Ascending aorta (tissue), 2 donors: ENCODE data around the gene SLC49A3. TPM values are rescaled to one million over a fixed set of nuclear protein-coding genes. Genes with fewer than 3 reads are reported as not detected.
"Not testable (repeated sequence)": the region's sequence is repeated elsewhere in the genome, so short reads cannot be mapped to it uniquely, and the experiment has no call there.

Source experiments
- DNase-seq, 2 donors: peaks; one replicate each; pipeline ENCODE4 v3.0.0-alpha.2; 2019; ENCODE audit warnings: low spot score in 2 of 2
- H3K27ac ChIP-seq, 2 donors: fragments of 200-600 bp; sonication (generic); one replicate each; pipeline ENCODE4 v1.5.1; 2016 to 2017; ENCODE audit warnings: mild to moderate bottlenecking in 1 of 2
- H3K27me3 ChIP-seq: fragments of 200-600 bp; sonication (generic); one replicate; pipeline ENCODE4 v1.5.1; 2017
- H3K36me3 ChIP-seq, 2 donors: fragments of 200-600 bp; sonication (generic); one replicate each; pipeline ENCODE4 v1.5.1; 2016
- H3K4me1 ChIP-seq, 2 donors: fragments of 200-600 bp; sonication (generic); one replicate each; pipeline ENCODE4 v1.5.1; 2016 to 2017; ENCODE audit warnings: mild to moderate bottlenecking in 1 of 2
- H3K4me3 ChIP-seq, 2 donors: fragments of 200-600 bp; sonication (generic); one replicate each; pipeline ENCODE4 v1.5.1; 2016 to 2017; ENCODE audit warnings: mild to moderate bottlenecking in 1 of 2
- H3K9me3 ChIP-seq, 2 donors: fragments of 200-600 bp; sonication (generic); one replicate each; pipeline ENCODE4 v1.5.1; 2016
- intact Hi-C: fragments of 100-400 bp; cut with DNase I; formaldehyde crosslinking; loops from one replicate; pipeline ENCODE4 v1.15.1; 2023
- total RNA-seq: library from RNA; depleted of rRNA; stranded (reverse); fragments of >200 nt; gene quantifications from one replicate; pipeline ENCODE4 v1.1.0, GENCODE V29; 2016
- TF ChIP-seq, protein P1 (sequence below), 3 experiments: fragments of 200-600 bp in 2 of 3; fragments of 450-650 bp in 1 of 3; sonication (generic) in 2 of 3; IDR thresholded peaks; one replicate each; pipeline ENCODE4 v1.5.1; 2016 to 2019; ENCODE audit warnings: antibody characterized with exemption in 3 of 3, mild to moderate bottlenecking in 1 of 3, moderate library complexity in 1 of 3

SLC49A3 gene
- total RNA-seq, 1 donor from 2014 or later = 17.7 TPM

DNA sequence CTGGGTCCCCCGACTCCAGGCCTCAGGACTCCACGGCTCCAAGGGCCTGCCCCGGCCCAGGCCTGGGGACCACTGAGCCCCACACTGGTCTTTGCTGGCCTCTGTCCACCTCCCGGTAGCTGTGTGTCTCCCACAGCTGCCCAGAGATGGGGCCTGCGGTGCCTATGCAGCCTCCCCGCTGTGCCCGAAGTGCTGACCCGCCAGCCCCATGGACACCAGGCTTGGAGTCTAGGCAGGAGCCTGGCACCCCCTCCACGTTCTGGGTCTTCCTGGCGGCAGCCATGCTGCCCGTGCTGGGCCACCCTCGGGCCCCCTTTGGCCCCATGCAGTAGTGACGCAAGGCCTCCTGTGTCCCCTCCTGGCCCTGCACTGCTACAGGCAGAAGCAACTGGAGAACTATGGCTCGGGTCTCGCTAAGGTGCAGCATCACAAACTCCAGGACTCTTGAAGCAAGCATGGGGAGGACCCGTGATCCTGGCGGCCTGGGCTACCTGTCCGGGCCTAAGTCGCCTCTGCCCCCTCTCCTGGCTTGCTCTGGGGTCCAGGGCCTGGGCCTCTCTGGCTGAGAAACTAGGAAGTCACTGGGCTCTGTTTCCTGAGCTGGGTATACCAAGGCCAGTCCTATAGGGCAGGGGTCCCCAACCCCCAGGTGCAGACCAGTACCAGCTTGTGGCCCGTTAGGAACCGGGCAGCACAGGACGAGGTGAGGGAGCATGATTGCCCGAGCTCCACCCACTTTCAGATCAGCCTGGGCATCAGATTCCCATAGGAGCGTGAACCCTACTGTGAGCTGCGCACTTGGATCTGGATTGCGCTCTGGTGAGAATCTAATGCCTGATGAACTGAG lies 13.7 kb downstream of the SLC49A3 start:
- Histone ChIP-seq H3K36me3 (peaks cover 18 to 20% of the 10 kb centered on the region in 2 donors), H3K4me1 (peaks cover 9 to 15% of the 10 kb centered on the region in 2 donors), H3K9me3 (no peaks in the 10 kb centered on the region), H3K27ac (peak overlapping the region; percentile 92), H3K27me3 (peaks cover under 1% of the 10 kb centered on the region), H3K4me3 (peak overlapping the region; percentile 68 to 92)
- intact Hi-C loops = loop anchor here (2.0 to 10.0 kb wide), 2 partner anchors 258 to 1040 kb away; partner anchors contain the start of genes GAK, SLBP and TMEM175
- no peak for DNase-seq
- TF ChIP-seq, protein P1, sequence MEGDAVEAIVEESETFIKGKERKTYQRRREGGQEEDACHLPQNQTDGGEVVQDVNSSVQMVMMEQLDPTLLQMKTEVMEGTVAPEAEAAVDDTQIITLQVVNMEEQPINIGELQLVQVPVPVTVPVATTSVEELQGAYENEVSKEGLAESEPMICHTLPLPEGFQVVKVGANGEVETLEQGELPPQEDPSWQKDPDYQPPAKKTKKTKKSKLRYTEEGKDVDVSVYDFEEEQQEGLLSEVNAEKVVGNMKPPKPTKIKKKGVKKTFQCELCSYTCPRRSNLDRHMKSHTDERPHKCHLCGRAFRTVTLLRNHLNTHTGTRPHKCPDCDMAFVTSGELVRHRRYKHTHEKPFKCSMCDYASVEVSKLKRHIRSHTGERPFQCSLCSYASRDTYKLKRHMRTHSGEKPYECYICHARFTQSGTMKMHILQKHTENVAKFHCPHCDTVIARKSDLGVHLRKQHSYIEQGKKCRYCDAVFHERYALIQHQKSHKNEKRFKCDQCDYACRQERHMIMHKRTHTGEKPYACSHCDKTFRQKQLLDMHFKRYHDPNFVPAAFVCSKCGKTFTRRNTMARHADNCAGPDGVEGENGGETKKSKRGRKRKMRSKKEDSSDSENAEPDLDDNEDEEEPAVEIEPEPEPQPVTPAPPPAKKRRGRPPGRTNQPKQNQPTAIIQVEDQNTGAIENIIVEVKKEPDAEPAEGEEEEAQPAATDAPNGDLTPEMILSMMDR (IDR thresholded peaks at IDR 0.05) = no peak

DNA sequence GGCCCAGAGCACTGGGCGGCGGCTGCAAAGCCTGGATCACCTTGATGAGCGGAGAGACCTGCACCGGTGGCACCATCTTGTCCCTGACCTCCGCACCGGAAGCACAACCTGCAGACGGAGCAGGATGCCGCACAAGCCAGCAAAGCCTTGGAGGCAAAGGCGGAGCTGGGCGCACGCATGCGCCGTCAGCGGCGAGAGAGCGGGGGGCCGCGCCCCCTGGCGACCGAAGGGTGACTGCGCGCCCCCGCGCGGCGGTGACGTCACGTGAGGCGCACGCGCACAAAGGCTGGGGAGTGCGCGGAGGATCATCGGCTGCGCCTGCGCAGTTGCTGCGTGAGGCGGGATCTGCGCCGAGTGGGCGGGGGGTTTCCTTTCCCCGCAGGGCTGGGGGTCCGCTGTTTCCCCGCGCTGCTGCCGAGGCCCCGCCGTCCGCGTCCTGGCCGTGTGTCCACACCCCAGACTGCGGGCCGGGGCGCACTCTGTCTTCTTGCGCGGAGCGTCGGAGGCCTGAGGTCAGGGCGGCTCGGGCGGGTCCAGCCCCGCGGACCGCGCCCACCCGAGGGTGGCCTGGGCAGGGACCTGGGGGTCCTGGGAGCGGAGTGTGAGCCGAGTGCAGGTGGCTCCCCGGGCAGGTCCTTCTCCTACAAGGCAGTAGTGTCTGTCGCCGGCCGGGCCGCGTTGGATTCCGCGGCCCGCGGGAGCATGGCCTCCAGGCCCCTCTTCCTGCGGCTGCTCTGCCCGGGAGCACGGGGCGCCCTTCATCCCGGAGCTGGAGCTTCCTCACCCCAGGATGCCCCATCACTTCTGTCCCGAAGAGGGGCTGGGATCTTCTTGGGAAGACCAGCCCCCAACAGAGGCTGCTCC lies 14.5 kb downstream of the SLC49A3 start, which contains the start of the genes ATP5ME and MYL5:
TSS of gene ATP5ME (minus strand) at position 105 of the 864 bp plus-strand sequence. CDS start at position 76, 29 bp downstream.
TSS of gene MYL5 (plus strand) at position 371 of the 864 bp plus-strand sequence. CDS start 3,485 bp downstream, outside the sequence.
- peak; percentile 92 to 98 for DNase-seq
- H3K27me3 ChIP-seq = no peaks in the 10 kb centered on the region
- intact Hi-C loops = loop anchor here (1.0 to 10.0 kb wide), 8 partner anchors 31 to 1040 kb away; partner anchors contain the start of genes GAK, PCGF3, PIGG and SLBP
- no peaks in the 10 kb centered on the region for H3K9me3 ChIP-seq
- TF ChIP-seq, protein P1 (IDR thresholded peaks at IDR 0.05) = peak; percentile 76 to 85 (median 85)
- peaks cover 18 to 20% of the 10 kb centered on the region in 2 donors for H3K36me3 ChIP-seq
- peaks cover 9 to 15% of the 10 kb centered on the region in 2 donors for H3K4me1 ChIP-seq
- peak within 1 kb of the TSS; percentile 92 for H3K27ac ChIP-seq
- H3K4me3 ChIP-seq = peak within 1 kb of the TSS; percentile 68 to 92

DNA sequence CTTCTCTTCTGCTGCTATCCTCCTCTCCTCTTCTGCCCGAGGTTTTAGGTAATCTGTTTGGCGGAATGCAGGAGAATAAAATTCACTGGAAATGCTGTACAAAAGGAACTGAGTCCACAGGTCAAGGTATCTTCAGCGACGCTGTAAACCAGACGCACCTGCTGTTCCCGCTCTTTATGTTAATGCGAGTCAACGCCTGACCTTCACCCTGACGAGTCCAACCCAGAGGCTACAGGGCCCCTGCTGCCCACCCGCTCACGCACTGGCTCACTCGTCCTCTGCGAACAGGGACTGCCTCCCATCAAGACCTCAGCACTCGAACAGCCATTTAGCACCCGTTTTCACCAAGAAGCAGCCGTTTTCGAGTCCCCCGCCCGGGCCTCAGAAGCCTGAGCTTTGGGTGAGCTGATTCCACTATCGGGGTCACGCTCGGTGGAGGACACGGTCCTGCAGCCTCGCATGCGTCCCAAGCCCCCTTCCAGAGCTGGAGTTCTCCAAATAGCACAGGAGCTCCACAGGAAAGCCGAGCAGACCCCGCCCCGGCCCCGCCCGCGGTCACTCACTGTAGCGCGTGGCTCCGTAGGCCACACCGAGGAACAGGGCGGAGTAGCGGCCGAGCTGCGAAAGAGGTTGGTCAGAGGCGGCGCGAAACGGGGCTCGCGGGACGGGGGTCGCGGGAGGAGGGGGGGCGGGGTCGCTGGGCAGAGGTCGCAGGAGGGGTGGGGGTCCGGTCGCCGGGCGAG lies 15.4 kb downstream of the SLC49A3 start:
- H3K4me3 ChIP-seq = peak overlapping the region; percentile 68 to 92
- TF ChIP-seq, protein P1 (IDR thresholded peaks at IDR 0.05) = no peak
- no peak for DNase-seq
- H3K27me3 ChIP-seq = no peaks in the 10 kb centered on the region
- intact Hi-C loops = loop anchor here (1.0 to 10.0 kb wide), 8 partner anchors 32 to 1041 kb away; partner anchors contain the start of genes GAK, PCGF3, PIGG and SLBP
- peaks cover 9 to 15% of the 10 kb centered on the region in 2 donors for H3K4me1 ChIP-seq
- peak overlapping the region; percentile 43 to 92 for H3K27ac ChIP-seq
- H3K36me3 ChIP-seq = peaks cover 18 to 20% of the 10 kb centered on the region in 2 donors
- no peaks in the 10 kb centered on the region for H3K9me3 ChIP-seq

DNA sequence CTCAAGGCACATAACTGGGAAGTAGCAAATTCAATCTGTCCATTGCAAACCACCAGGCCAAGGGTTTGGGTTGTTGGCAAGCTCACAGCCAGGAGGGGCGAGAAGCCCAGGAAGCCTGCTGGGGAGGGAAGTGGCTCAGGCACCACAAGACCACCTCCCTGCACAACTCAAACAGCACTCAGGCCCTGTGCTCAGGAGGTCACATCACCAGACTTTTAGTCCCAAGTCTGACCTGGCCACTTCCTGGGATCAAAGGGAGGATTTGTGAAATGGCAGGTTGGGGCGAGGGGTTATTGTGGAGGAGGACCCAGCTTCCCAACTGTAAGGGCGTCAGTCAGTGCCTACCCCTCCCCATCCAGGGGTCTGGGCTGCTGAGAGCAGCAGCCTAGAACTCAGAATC lies 17.2 kb downstream of the SLC49A3 start:
- Histone ChIP-seq H3K27ac (no peak overlapping the region), H3K4me1 (peaks cover 9 to 15% of the 10 kb centered on the region in 2 donors), H3K36me3 (peaks cover 18 to 20% of the 10 kb centered on the region in 2 donors), H3K9me3 (no peaks in the 10 kb centered on the region), H3K4me3 (no peak overlapping the region), H3K27me3 (no peaks in the 10 kb centered on the region)
- no peak for DNase-seq
- intact Hi-C loops = loop anchor here (5.0 to 10.0 kb wide), 2 partner anchors 334 to 1043 kb away; partner anchors contain the start of genes SLBP and ZNF141
- TF ChIP-seq, protein P1 (IDR thresholded peaks at IDR 0.05) = no peak

DNA sequence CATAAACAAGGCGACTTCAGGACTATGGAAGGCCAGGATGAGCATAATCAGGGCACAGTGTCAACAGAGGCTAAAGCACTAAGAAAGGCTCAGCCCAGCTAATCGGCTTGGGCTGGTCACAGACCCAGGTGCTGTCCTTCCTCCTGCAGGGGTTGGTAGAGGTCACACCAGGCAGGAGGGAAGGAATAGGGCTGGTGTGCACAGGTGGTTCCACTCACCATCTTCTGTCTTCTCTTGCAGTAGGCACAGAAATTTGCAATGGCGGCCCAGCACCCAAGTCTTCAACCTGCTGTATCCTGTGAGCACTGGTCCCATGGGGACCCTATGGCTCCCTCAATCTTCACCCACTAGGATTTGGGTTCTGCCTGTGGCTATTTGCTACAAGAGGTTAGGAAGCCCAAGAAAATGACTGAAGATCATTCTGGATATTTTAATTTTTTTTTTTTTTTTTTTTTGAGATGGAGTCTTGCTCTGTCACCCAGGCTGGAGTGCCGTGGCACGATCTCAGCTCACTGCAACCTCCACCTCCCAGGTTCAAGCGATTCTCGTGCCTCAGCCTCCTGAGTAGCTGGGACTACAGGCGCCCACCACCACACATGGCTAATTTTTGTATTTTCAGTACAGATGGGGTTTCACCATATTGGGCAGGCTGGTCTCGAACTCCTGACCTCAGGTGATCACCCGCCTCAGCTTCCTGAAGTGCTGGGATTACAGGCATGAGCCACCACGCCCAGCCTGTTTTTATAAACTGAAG lies 19.0 kb downstream of the SLC49A3 start:
- H3K27ac ChIP-seq, H3K27me3 ChIP-seq, H3K9me3 ChIP-seq, DNase-seq, H3K4me1 ChIP-seq, H3K4me3 ChIP-seq: not testable (repeated sequence)
- intact Hi-C loops = loop anchor here (5.0 to 10.0 kb wide), 2 partner anchors 333 to 1045 kb away; partner anchors contain the start of genes SLBP and ZNF141
- peaks cover 18 to 20% of the 10 kb centered on the region in 2 donors for H3K36me3 ChIP-seq

DNA sequence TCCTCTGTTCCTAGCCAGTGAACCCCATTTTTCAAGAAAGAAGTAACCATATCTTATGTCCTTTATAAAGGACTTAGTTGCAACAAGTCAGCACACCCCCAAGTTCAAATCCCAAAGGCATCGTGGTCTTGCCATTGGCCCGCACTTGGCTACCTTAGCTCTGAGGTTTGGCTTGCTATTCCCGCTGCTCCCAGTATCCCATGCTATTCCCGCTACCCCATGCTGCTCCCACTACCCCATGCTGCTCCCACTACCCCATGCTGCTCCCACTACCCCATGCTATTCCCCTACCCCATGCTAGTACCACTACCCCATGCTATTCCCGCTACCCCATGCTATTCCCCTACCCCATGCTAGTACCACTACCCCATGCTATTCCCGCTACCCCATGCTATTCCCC lies 20.7 kb downstream of the SLC49A3 start:
- H3K27ac ChIP-seq, H3K4me1 ChIP-seq, H3K4me3 ChIP-seq, DNase-seq, H3K27me3 ChIP-seq, intact Hi-C loops, H3K9me3 ChIP-seq: not testable (repeated sequence)
- peaks cover 18 to 20% of the 10 kb centered on the region in 2 donors for H3K36me3 ChIP-seq
